Stimulated activated naive CD8-positive, alpha-beta T cell treated with anti-CD3 and anti-CD28 coated beads, Interleukin-15, Interleukin-2, amounts not matched to agents 100 ng/mL and 50 ng/mL, for 24 hours (primary cell): ENCODE results near the gene GNB1L.
"Not testable (repeated sequence)": the region's sequence is repeated elsewhere in the genome, so short reads cannot be mapped to it uniquely, and the experiment has no call there.

Experiments
- H3K27ac Mint-ChIP-seq: one replicate; pipeline ENCODE4 v1.8.0; 2021; ENCODE audit warnings: mild to moderate bottlenecking, mixed read lengths
- H3K27me3 Mint-ChIP-seq: one replicate; pipeline ENCODE4 v1.8.0; 2021; ENCODE audit warnings: mixed read lengths
- H3K36me3 Mint-ChIP-seq: one replicate; pipeline ENCODE4 v1.8.0; 2021; ENCODE audit warnings: low read depth, mixed read lengths
- H3K4me1 Mint-ChIP-seq: one replicate; pipeline ENCODE4 v1.8.0; 2021; ENCODE audit warnings: low read depth, mixed read lengths
- H3K4me3 Mint-ChIP-seq: one replicate; pipeline ENCODE4 v1.8.0; 2021; ENCODE audit warnings: mild to moderate bottlenecking, mixed read lengths
- H3K9me3 Mint-ChIP-seq: one replicate; pipeline ENCODE4 v1.8.0; 2021; ENCODE audit warnings: mixed read lengths

The GNB1L gene

DNA sequence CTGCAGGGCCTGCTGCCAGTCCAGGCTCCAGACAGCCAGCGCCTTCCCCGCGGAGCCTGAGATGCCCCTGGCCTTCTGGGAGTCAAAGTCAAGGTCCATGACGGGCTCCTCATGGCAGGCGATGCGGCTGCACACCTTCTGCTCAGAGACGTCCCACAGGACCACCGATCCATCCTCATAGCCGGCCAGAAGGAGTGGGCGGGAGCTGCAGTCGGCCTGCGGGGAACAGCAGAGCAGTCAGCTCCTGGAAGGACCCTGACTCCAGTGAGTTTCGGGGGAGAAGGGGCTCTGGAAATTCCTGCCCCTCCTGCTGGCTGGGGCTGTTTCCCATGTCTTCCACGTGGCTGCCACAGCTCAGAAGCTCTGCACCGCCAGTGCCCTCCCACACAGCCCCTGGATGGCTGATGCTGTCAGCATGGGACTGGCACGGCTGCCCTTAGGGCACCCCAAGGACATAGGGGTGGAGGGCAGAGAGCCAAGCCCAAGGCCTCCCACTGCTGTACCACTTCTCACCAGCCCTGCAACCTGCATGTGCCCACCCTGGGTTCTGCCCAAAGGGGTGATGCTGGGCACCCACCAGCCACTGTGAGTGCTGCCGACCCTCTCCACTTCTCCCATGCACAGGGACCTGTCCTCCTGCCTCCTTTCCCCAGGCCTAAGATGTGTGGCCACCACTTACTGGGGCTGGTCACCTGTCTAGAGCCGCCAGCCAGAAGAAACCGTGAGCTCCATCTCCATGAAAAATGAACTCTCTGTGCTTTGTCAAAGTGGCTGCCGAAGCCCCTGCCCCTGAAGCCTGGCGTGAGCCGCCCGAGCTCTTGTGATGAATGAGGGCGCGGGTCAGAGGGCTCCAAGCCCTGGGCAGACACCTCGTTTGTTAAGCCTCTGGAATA lies 52.4 kb downstream of the GNB1L start:
- H3K27me3 Mint-ChIP-seq: no peaks in the 10 kb centered on the region
- no peaks in the 10 kb centered on the region for H3K9me3 Mint-ChIP-seq
- H3K4me1 Mint-ChIP-seq: no peaks in the 10 kb centered on the region
- no peak overlapping the region for H3K27ac Mint-ChIP-seq
- H3K4me3 Mint-ChIP-seq: no peak overlapping the region
- H3K36me3 Mint-ChIP-seq: peaks cover 10% of the 10 kb centered on the region

- no peak overlapping the region for H3K4me3 Mint-ChIP-seq
Measured at GRCh38 chr22:19801340-19802000, 53.2 kb downstream of the GNB1L start.

GRCh38 chr22:19800761-19801244 lies 53.9 kb downstream of the GNB1L start:
- H3K9me3 Mint-ChIP-seq: no peaks in the 10 kb centered on the region
- no peaks in the 10 kb centered on the region for H3K27me3 Mint-ChIP-seq
- H3K4me1 Mint-ChIP-seq: no peaks in the 10 kb centered on the region
- H3K27ac Mint-ChIP-seq: no peak overlapping the region
- H3K4me3 Mint-ChIP-seq: no peak overlapping the region
- H3K36me3 Mint-ChIP-seq: peaks cover 10% of the 10 kb centered on the region

More at GRCh38 chr22:19801340-19802000, 53.2 kb downstream of the GNB1L start:
- H3K36me3 Mint-ChIP-seq: peaks cover 10% of the 10 kb centered on the region
- no peaks in the 10 kb centered on the region for H3K27me3 Mint-ChIP-seq
- no peak overlapping the region for H3K27ac Mint-ChIP-seq
- H3K9me3 Mint-ChIP-seq: no peaks in the 10 kb centered on the region
- no peaks in the 10 kb centered on the region for H3K4me1 Mint-ChIP-seq

- Mint-ChIP-seq H3K9me3 (no peaks in the 10 kb centered on the region), H3K27ac (no peak overlapping the region), H3K4me3 (no peak overlapping the region), H3K36me3 (peaks cover 14% of the 10 kb centered on the region), H3K27me3 (no peaks in the 10 kb centered on the region), H3K4me1 (no peaks in the 10 kb centered on the region)
Measured at GRCh38 chr22:19800306-19800705, 54.4 kb downstream of the GNB1L start.

- H3K9me3 Mint-ChIP-seq: no peaks in the 10 kb centered on the region
- no peak overlapping the region for H3K27ac Mint-ChIP-seq
Measured at GRCh38 chr22:19799322-19800190, 55.1 kb downstream of the GNB1L start.

DNA sequence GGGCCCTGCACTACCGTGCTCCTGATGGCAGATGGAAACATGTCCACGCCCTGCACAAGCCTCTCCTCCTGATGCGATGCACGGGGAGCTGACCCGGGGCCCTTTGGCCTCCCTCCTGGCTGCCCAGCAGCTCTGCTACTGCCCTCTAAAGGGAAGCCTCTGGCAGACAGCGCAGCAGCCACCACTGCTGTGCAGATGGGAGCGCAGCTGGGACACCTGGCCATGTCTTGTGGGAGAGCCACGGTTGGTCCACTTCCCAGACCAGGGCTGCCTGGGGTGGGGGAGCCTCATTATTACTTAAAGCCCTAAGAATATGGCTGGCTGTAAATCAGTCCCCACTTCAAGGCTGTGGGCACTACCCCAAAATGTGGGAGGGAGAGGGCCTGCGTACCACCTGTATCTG lies 55.8 kb downstream of the GNB1L start:
- Mint-ChIP-seq H3K4me3 (no peak overlapping the region), H3K9me3 (no peaks in the 10 kb centered on the region), H3K27ac (no peak overlapping the region)

More at GRCh38 chr22:19799322-19800190, 55.1 kb downstream of the GNB1L start:
- Mint-ChIP-seq H3K4me1 (no peaks in the 10 kb centered on the region), H3K4me3 (no peak overlapping the region), H3K36me3 (peaks cover 19% of the 10 kb centered on the region), H3K27me3 (no peaks in the 10 kb centered on the region)

DNA sequence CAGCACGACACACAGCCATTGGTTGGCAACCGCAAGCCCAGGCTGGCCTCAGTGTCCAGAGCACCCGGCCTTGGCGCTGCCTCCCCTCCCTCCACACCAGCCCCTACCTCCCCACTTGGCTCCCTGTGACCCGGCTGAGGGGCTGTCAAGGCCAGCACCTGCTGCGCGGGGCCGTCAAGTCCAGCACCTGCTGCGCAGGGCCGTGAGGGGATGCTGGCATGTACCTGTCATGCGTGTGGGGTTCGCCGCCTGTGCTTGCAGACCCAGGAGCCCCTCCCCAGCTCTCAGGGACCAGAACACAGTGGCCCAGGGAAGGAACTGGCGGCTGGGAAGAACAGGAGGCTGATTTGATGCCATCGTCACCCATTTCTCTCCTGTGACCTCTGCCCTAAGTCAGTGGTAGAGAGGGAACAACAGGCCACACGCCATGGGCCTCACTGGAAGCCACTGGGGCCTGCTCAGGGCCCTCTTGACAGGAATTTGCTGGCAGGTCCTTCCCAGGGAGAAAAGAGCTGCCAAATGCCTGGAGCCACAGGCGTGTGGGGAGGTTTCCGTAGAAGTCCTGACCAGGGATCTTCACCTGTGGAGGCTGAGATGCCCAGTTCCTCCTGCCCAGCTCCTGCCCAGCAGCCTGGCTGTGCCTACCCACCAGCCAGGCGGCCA lies 56.5 kb downstream of the GNB1L start:
- Mint-ChIP-seq H3K4me3 (no peak overlapping the region), H3K27ac (no peak overlapping the region), H3K27me3 (no peaks in the 10 kb centered on the region), H3K36me3 (peaks cover 34% of the 10 kb centered on the region), H3K4me1 (no peaks in the 10 kb centered on the region), H3K9me3 (peaks cover 4% of the 10 kb centered on the region)

More for the DNA sequence above, 55.8 kb downstream of the GNB1L start:
- Mint-ChIP-seq H3K36me3 (peaks cover 26% of the 10 kb centered on the region), H3K27me3 (no peaks in the 10 kb centered on the region), H3K4me1 (no peaks in the 10 kb centered on the region)

DNA sequence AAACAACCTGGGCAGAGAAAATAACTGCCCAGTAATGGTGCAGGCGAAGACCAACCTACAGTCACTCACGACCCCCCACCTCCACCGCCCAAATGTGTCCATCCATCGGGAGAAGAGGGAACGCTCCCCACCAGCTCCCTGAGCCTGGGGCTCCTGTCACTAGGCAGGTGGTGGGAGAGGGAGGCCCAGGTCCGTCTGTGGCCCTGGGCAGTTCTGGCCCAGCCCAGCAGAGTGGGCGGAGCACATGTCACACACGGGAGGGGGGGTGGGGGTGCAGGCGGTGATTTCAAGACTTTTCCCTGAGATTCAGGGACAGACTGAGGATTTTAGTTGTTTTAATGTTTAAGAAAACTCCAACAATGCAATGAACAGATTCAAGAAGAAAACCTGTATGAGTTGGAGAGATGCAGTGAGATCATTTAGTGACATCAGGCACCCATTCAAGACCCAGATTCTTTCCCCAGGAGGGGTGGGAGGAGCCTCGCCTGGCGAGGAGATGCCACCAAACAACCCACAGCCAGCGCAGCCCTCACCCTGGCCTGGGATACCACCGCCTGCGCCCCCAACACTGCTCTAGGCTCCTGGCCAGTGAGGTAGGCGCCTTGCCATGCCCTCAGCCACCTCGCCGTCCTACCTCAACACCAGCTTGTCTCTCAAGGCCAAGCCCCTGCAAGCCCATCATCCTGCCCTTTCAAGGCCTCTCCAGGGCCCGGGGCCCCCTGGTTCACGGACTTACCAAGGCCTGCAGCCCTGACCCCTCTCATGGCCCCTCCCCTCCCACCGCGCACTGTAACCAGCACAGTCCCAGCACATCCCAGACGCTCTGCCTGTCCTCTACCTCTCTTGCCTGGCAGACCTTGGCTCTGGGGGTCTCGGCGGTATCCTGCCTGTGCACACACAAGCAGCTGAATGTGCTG lies 57.3 kb downstream of the GNB1L start:
- Mint-ChIP-seq H3K27me3 (no peaks in the 10 kb centered on the region), H3K9me3 (peaks cover 5% of the 10 kb centered on the region), H3K27ac (no peak overlapping the region), H3K4me3 (no peak overlapping the region), H3K4me1 (no peaks in the 10 kb centered on the region), H3K36me3 (peaks cover 39% of the 10 kb centered on the region)

DNA sequence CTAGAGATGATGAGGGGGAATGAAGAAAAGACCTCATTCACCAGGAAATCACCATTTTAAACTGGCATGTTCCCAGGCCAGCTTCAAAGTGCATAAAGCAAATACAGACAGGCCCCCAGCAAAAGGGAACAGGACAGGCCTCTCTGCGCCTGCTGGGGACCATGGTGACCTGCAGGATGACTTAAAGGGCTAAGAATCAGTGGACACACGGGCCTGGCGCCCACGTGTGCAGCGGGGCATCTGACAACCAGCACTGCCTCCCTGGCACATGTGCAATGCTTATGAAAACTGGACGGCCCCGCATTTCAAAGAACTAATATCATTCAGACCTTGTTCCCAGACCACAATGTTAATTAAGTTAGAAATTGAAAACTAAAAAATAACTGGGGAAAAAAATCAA lies 58.5 kb downstream of the GNB1L start:
- Mint-ChIP-seq H3K27me3 (no peaks in the 10 kb centered on the region), H3K36me3 (peaks cover 43% of the 10 kb centered on the region), H3K9me3 (peaks cover 5% of the 10 kb centered on the region), H3K4me1 (no peaks in the 10 kb centered on the region), H3K27ac (no peak overlapping the region), H3K4me3 (no peak overlapping the region)

DNA sequence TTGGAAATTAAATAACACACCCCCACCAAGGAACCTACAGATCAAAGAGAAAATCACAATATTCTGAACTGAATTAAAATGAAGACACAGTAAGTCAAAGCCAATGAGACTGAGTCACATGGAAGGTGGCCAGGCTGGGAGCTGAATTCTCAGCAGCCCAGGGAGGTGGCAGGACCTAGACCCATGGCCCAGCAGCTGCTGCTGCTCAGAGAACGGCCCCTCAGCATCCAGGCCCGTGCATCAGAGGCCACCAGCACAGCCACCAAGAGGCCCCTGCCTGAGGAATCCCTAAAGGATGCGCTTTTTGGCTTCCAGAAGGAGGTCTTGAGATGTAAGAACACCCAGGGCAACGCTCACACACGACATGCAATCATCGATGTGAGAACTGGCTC lies 59.1 kb downstream of the GNB1L start:
- H3K27me3 Mint-ChIP-seq: no peaks in the 10 kb centered on the region
- H3K9me3 Mint-ChIP-seq: peaks cover 5% of the 10 kb centered on the region
- H3K36me3 Mint-ChIP-seq: peaks cover 45% of the 10 kb centered on the region
- H3K27ac Mint-ChIP-seq: no peak overlapping the region
- H3K4me3 Mint-ChIP-seq: no peak overlapping the region
- no peaks in the 10 kb centered on the region for H3K4me1 Mint-ChIP-seq

DNA sequence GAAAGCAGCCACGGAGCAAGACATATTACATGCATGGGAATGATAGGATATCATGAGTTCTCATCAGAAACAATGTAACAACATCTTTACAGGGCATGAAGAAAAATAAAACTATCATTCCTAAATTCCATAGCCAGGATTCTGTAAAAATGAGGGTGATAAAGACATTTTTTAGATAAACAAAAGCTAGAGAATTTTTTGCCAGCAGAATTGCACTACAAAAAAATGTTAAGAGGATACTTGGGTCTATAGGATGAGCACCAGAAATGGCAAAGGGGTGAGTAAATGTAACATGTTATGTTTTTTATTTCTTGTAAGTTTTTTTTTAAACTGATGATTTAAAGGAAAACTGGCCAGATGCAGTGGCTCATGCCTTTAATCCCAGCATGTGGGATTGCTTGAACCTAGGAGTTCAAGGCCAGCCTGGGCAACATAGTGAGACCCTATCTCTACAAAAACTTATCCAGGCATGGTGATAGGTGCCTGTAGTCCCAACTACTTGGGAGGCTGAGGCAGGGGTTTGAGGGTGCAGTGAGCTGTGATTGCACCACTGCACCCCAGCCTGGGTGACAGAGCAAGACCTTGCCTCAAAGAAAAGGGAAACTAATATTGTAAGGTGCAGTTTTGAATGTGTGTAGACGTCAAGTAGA lies 60.9 kb downstream of the GNB1L start:
- H3K4me3 Mint-ChIP-seq: no peak overlapping the region
- peaks cover 51% of the 10 kb centered on the region for H3K36me3 Mint-ChIP-seq

DNA sequence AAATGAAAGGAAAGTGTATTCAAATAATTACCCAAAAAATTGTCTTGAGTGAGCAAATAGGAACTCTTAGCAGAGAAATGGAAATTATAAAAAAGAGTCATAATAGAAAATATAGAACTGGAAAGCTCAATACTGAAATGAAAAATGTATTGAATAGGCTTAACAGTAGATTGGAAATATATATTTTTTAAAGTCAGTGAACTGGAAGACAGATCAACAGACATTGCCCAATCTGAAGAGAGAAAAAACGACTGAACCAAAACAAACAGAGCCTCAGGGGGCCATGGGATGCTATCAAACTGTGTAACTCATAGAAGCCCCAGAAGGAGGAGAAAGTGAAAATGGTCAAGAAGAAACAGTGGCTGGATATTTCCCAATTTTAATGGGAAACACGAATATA lies 61.5 kb downstream of the GNB1L start:
- Mint-ChIP-seq H3K27me3 (no peaks in the 10 kb centered on the region), H3K4me3 (no peak overlapping the region), H3K36me3 (peaks cover 51% of the 10 kb centered on the region), H3K4me1 (no peaks in the 10 kb centered on the region), H3K27ac (no peak overlapping the region), H3K9me3 (peaks cover 5% of the 10 kb centered on the region)

More for the DNA sequence above, 60.9 kb downstream of the GNB1L start:
- H3K27ac Mint-ChIP-seq: no peak overlapping the region
- H3K9me3 Mint-ChIP-seq: peaks cover 5% of the 10 kb centered on the region
- no peaks in the 10 kb centered on the region for H3K4me1 Mint-ChIP-seq
- no peaks in the 10 kb centered on the region for H3K27me3 Mint-ChIP-seq

GRCh38 chr22:19792383-19792896 lies 62.2 kb downstream of the GNB1L start:
- H3K4me3 Mint-ChIP-seq, H3K27me3 Mint-ChIP-seq, H3K9me3 Mint-ChIP-seq, H3K4me1 Mint-ChIP-seq, H3K27ac Mint-ChIP-seq: not testable (repeated sequence)
- peaks cover 51% of the 10 kb centered on the region for H3K36me3 Mint-ChIP-seq
